Measurements from ENCODE around the gene AURKA.

DNA sequence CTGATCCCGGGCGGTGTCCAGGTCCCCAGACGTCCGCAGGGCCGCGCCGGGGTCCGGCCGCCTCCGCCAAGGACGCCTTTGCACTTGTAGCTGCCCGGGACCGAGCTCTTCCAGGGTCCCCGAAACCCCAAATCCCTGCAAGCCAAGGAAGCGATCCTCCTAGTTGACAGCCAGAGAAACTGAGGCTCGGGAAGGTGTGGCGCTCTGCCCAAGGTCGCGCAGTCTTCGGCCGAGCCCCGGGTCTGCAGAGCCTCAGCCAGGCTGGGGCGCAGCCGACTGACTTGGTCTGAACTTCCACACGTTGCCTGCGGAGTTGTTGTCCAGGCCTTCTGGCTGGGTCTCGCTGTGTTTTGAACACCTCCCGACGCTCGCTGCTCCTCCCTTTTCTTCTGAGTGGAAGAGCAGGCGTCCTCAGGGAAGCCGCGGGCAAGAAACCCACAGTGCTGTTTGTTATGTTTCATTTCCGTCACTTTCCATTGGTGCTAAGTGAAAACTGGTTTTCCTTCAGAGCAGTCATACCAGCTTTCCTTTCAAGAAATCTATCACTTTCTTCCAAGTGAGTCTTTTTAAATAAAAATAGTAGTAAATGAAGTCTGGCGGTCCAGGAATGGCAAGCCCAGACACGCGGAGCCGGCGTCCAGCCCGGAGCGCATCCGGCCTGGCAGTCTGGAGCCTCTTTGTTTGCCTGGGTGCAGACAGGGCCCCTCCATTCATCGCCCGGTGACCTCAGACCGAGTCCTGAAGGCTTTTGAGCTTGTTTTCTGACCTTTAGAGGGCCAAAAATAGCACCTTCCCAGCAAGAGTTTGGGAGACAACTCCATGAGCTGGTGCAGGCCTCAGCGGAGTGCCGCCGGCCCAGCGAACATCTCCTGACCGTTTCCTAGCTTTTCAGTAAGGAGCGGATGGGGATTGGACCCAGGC, 32.5 kb downstream of the AURKA start:
- TF ChIP-seq EZH2 (IDR thresholded peaks at IDR 0.05; ENCODE audit: low read length, unreplicated experiment) = no peak
- TF ChIP-seq EZH2phosphoT487 (IDR thresholded peaks at IDR 0.05; ENCODE audit: borderline replicate concordance, low read length) = no peak
- TF ChIP-seq, protein P1, sequence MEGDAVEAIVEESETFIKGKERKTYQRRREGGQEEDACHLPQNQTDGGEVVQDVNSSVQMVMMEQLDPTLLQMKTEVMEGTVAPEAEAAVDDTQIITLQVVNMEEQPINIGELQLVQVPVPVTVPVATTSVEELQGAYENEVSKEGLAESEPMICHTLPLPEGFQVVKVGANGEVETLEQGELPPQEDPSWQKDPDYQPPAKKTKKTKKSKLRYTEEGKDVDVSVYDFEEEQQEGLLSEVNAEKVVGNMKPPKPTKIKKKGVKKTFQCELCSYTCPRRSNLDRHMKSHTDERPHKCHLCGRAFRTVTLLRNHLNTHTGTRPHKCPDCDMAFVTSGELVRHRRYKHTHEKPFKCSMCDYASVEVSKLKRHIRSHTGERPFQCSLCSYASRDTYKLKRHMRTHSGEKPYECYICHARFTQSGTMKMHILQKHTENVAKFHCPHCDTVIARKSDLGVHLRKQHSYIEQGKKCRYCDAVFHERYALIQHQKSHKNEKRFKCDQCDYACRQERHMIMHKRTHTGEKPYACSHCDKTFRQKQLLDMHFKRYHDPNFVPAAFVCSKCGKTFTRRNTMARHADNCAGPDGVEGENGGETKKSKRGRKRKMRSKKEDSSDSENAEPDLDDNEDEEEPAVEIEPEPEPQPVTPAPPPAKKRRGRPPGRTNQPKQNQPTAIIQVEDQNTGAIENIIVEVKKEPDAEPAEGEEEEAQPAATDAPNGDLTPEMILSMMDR (conservative IDR thresholded peaks at IDR 0.05; ENCODE audit: low read depth, low read length) = no peak
